IPS-18a (cell line): ENCODE data around the gene ANKRD30B.
"Not testable (repeated sequence)": the region's sequence is repeated elsewhere in the genome, so short reads cannot be mapped to it uniquely, and the experiment has no call there.

Source experiments
- H3K27ac ChIP-seq: one replicate; pipeline ENCODE4 v1.5.1; 2013; ENCODE audit warnings: low read length
- H3K27me3 ChIP-seq: one replicate; pipeline ENCODE4 v1.6.1; 2013; ENCODE audit warnings: mild to moderate bottlenecking, low read length; ENCODE audit not compliant: control insufficient read depth, insufficient read depth
- H3K36me3 ChIP-seq: one replicate; pipeline ENCODE4 v1.6.1; 2013; ENCODE audit warnings: low read depth, low read length; ENCODE audit not compliant: control insufficient read depth
- H3K4me1 ChIP-seq: one replicate; pipeline ENCODE4 v1.6.1; 2013; ENCODE audit warnings: low read depth, low read length; ENCODE audit not compliant: control insufficient read depth
- H3K4me3 ChIP-seq: one replicate; pipeline ENCODE4 v1.5.1; 2013; ENCODE audit warnings: low read length
- H3K9ac ChIP-seq: one replicate; pipeline ENCODE4 v1.6.1; 2013; ENCODE audit warnings: mild to moderate bottlenecking, low read length, moderate library complexity
- H3K9me3 ChIP-seq: one replicate; pipeline ENCODE4 v1.6.1; 2013; ENCODE audit warnings: low read depth, low read length; ENCODE audit not compliant: control insufficient read depth

ANKRD30B gene

DNA sequence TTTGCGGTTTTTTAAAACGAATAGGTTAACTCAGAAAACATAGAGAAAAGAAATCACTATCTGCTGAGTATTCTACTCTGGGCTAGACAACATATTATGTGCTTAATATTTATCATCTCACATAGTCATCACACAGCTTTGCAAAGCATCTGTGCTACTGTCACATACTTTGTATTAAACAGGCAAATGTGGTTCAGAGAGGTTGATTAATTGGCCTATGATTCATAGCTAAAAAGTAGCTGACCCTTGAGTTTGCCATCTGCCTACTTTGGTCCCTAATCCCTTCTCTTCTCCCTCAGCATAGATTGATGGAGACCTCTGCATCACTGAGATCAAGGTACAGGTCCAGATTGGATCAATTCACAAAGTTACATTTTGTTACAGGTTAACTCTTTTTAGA is 21.4 kb downstream of the ANKRD30B start:
- Histone ChIP-seq H3K4me1 (no peaks in the 10 kb centered on the region), H3K4me3 (no peak overlapping the region), H3K9ac (no peak overlapping the region), H3K27ac (no peak overlapping the region), H3K27me3 (no peaks in the 10 kb centered on the region), H3K9me3 (no peaks in the 10 kb centered on the region), H3K36me3 (no peaks in the 10 kb centered on the region)

- Histone ChIP-seq H3K4me3 (no peak overlapping the region), H3K9ac (no peak overlapping the region), H3K27me3 (no peaks in the 10 kb centered on the region), H3K27ac (no peak overlapping the region), H3K4me1 (no peaks in the 10 kb centered on the region), H3K36me3 (no peaks in the 10 kb centered on the region), H3K9me3 (peaks cover 2% of the 10 kb centered on the region)
These were observed 28.8 kb downstream of the ANKRD30B start for GRCh38 chr18:14776801-14777200.

- Histone ChIP-seq H3K4me3 (no peak overlapping the region), H3K9me3 (peaks cover 2% of the 10 kb centered on the region), H3K27ac (no peak overlapping the region), H3K27me3 (no peaks in the 10 kb centered on the region), H3K4me1 (no peaks in the 10 kb centered on the region), H3K36me3 (no peaks in the 10 kb centered on the region), H3K9ac (no peak overlapping the region)
These were observed 33.7 kb downstream of the ANKRD30B start for GRCh38 chr18:14781671-14782070.

DNA sequence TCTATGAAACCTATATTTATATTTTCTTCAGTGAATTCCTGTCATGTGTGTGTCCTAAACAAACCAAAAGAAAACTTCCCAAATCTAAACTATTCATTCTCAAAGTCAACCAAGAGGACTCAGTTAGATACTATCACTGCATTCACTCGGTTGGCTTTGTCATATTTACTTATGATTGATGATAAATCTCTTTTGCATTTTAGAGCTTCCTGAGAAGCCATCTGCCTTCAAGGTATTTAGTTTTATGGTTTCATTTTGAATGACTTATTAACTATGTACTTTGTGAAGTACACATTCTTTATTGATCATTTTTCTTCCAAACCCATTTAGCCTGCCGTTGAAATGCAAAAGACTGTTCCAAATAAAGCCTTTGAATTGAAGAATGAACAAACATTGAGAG is 36.2 kb downstream of the ANKRD30B start:
- no peaks in the 10 kb centered on the region for H3K4me1 ChIP-seq
- H3K36me3 ChIP-seq: no peaks in the 10 kb centered on the region
- no peak overlapping the region for H3K27ac ChIP-seq
- H3K4me3 ChIP-seq: no peak overlapping the region
- peaks cover 2% of the 10 kb centered on the region for H3K9me3 ChIP-seq
- H3K9ac ChIP-seq: no peak overlapping the region
- H3K27me3 ChIP-seq: no peaks in the 10 kb centered on the region

- not testable (repeated sequence) for H3K9ac ChIP-seq, H3K27me3 ChIP-seq, H3K36me3 ChIP-seq, H3K4me1 ChIP-seq, H3K27ac ChIP-seq, H3K9me3 ChIP-seq, H3K4me3 ChIP-seq
These were observed 48.9 kb downstream of the ANKRD30B start for GRCh38 chr18:14796876-14797275.

- not testable (repeated sequence) for H3K4me3 ChIP-seq, H3K4me1 ChIP-seq, H3K9ac ChIP-seq, H3K27me3 ChIP-seq, H3K36me3 ChIP-seq, H3K9me3 ChIP-seq, H3K27ac ChIP-seq
These were observed 50.2 kb downstream of the ANKRD30B start for GRCh38 chr18:14797969-14798764.

DNA sequence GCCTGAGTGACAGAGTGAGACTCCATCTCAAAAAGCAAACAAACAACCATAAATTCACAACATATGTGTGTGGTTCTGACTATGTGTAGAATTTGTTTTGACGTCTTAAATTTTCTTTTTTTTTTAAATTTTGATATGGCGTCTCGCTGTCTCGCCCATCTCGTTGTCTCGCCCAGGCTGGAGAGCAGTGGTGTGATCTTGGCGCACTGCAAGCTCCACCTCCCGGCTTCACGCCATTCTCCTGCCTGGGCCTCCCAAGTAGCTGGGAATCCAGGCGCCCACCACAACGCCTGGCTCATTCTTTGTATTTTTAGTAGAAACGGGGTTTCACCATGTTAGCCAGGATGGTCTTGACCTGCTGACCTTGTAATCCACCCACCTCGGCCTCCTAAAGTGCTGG is 63.1 kb downstream of the ANKRD30B start:
- not testable (repeated sequence) for H3K36me3 ChIP-seq, H3K27me3 ChIP-seq, H3K9me3 ChIP-seq, H3K4me3 ChIP-seq, H3K9ac ChIP-seq, H3K4me1 ChIP-seq, H3K27ac ChIP-seq

GRCh38 chr18:14826972-14827632 is 79.1 kb downstream of the ANKRD30B start:
- not testable (repeated sequence) for H3K9me3 ChIP-seq, H3K27me3 ChIP-seq, H3K9ac ChIP-seq, H3K27ac ChIP-seq, H3K36me3 ChIP-seq, H3K4me3 ChIP-seq, H3K4me1 ChIP-seq

DNA sequence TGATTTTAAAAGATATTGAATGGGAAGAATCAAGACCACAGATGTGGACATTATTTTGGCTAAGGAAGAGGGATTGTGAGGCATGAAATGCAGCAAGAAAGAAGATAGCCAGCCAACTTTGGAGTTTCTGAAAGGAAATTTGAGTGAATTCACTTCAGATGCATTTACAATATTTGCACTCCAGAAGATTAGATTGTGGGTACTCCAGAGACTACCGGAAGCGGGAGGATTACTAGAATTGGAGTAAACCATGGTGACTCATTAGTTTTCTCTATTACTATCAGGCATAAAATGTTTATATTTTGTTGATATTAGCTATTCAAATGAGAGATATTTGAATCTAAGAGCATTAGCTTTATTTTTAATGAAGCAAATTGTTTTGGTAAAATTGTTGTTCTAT is 93.6 kb downstream of the ANKRD30B start:
- H3K4me1 ChIP-seq, H3K27ac ChIP-seq, H3K9ac ChIP-seq: not testable (repeated sequence)

DNA sequence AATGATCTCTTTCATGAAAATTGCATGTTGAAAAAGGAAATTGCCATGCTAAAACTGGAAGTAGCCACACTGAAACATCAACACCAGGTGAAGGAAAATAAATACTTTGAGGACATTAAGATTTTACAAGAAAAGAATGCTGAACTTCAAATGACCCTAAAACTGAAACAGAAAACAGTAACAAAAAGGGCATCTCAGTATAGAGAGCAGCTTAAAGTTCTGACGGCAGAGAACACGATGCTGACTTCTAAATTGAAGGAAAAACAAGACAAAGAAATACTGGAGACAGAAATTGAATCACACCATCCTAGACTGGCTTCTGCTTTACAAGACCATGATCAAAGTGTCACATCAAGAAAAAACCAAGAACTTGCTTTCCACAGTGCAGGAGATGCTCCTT is 103.6 kb downstream of the ANKRD30B start:
- H3K27me3 ChIP-seq, H3K4me1 ChIP-seq, H3K27ac ChIP-seq, H3K36me3 ChIP-seq, H3K9me3 ChIP-seq, H3K4me3 ChIP-seq, H3K9ac ChIP-seq: not testable (repeated sequence)

More for the DNA sequence above, 93.6 kb downstream of the ANKRD30B start:
- H3K27me3 ChIP-seq, H3K36me3 ChIP-seq, H3K4me3 ChIP-seq, H3K9me3 ChIP-seq: not testable (repeated sequence)

DNA sequence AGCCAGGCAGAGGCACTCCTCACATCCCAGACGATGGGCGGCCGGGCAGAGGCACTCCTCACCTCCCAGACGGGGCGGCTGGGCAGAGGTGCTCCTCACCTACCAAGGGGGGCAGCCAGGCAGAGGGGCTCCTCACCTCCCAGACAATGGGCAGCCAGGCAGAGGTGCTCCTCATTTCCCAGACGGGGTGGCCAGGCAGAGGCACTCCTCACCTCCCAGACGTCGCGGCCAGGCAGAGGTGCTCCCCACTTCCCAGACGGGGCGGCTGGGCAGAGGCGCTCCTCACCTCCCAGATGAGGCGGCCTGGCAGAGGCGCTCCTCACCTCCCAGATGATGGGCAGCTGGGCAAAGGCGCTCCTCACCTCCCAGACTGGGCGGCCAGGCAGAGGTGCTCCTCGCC is 107.7 kb downstream of the ANKRD30B start:
- H3K9me3 ChIP-seq, H3K4me1 ChIP-seq, H3K27ac ChIP-seq, H3K36me3 ChIP-seq, H3K4me3 ChIP-seq, H3K27me3 ChIP-seq, H3K9ac ChIP-seq: not testable (repeated sequence)

DNA sequence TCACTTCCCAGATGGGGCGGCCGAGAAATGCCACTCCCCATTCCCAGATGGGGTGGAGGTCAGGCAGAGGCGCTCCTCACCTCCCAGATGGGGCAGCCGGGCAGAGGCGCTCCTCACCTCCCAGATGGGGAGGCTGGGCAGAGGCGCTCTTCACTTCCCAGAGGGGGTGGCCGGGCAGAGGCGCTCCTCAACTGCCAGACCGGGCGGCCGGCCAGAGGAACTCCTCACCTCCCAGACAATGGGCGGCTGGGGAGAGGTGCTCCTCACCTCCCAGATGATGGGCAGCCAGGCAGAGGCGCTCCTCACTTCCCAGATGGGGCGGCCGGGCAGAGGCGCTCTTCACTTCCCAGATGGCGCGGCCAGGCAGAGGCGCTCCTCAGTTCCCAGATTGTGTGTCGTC is 108.3 kb downstream of the ANKRD30B start:
- not testable (repeated sequence) for H3K4me3 ChIP-seq, H3K27me3 ChIP-seq, H3K4me1 ChIP-seq, H3K9ac ChIP-seq, H3K9me3 ChIP-seq, H3K27ac ChIP-seq, H3K36me3 ChIP-seq
